Thoracic aorta (tissue), 2 donors: ENCODE measurements around the gene FAM8A1. TPM values are rescaled to one million over a fixed set of nuclear protein-coding genes. Genes with fewer than 3 reads are reported as not detected.

Experiments
- ATAC-seq: fragments of 150-250 bp; one replicate; pipeline ENCODE4 v1.8.0; 2017; ENCODE audit warnings: low read depth; ENCODE audit not compliant: insufficient number of reproducible peaks, low FRiP score
- DNase-seq: peaks from one replicate; pipeline ENCODE4 v3.0.0-alpha.2; 2020; ENCODE audit warnings: low spot score
- H3K27ac ChIP-seq, 2 donors: fragments of 200-600 bp; sonication (generic); 1 replicate in 1 of 2; 2 replicates in 1 of 2; pipeline ENCODE4 v1.5.1; 2016; ENCODE audit warnings: mild to moderate bottlenecking in 2 of 2, moderate library complexity in 2 of 2
- H3K27me3 ChIP-seq: fragments of 200-600 bp; sonication (generic); replicated peaks from 2 replicates; pipeline ENCODE4 v1.6.0; 2016; ENCODE audit warnings: mild to moderate bottlenecking; ENCODE audit not compliant: insufficient read depth
- H3K36me3 ChIP-seq: fragments of 200-600 bp; sonication (generic); one replicate; pipeline ENCODE4 v1.5.1; 2016
- H3K4me1 ChIP-seq, 2 donors: fragments of 200-600 bp; sonication (generic); 1 replicate in 1 of 2; 2 replicates in 1 of 2; pipeline versions ENCODE4 v1.5.1 to v1.6.0; 2016; ENCODE audit warnings: low read depth in 2 of 2, mild to moderate bottlenecking in 1 of 2; ENCODE audit not compliant: control insufficient read depth in 1 of 2
- H3K4me3 ChIP-seq: fragments of 200-600 bp; sonication (generic); 2 replicates; pipeline ENCODE4 v1.5.1; 2016; ENCODE audit warnings: mild to moderate bottlenecking
- H3K9me3 ChIP-seq: fragments of 200-600 bp; sonication (generic); 2 replicates; pipeline ENCODE4 v1.5.1; 2016
- total RNA-seq, 2 donors: library from RNA; depleted of rRNA; stranded (reverse); fragments of >200 nt; gene quantifications; one replicate each; pipeline versions ENCODE4 v1.1.0 to v1.2.3, GENCODE V29; 2016
- TF ChIP-seq, protein P1 (sequence below): fragments of 200-600 bp; sonication (generic); IDR thresholded peaks from one replicate; pipeline ENCODE4 v1.5.1; 2019; ENCODE audit warnings: antibody characterized with exemption

FAM8A1 gene
- total RNA-seq, 2 donors from 2014 or later: 36.4 to 38.6 TPM

DNA sequence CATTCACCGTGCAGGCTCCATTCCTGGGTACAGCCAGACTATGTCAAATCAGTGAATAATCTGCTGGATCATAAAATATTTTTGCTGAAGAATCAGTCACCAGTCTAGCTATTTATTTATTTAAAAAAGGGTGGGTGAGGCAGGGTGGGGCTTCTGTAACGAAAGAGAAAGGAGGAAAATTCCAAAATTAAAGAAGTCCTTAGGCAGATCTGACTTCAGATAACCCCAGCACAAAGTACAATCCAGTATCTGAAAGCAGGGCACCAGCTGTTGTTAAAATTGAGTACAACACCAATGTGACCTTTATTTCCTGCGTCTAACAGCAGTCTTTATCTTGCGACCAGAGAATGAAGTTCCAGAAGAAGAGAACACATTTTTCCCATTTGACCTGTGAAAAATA, 15.7 kb downstream of the FAM8A1 start:
- H3K27me3 ChIP-seq: no peaks in the 10 kb centered on the region
- peaks cover 10% of the 10 kb centered on the region for H3K36me3 ChIP-seq
- TF ChIP-seq, protein P1, sequence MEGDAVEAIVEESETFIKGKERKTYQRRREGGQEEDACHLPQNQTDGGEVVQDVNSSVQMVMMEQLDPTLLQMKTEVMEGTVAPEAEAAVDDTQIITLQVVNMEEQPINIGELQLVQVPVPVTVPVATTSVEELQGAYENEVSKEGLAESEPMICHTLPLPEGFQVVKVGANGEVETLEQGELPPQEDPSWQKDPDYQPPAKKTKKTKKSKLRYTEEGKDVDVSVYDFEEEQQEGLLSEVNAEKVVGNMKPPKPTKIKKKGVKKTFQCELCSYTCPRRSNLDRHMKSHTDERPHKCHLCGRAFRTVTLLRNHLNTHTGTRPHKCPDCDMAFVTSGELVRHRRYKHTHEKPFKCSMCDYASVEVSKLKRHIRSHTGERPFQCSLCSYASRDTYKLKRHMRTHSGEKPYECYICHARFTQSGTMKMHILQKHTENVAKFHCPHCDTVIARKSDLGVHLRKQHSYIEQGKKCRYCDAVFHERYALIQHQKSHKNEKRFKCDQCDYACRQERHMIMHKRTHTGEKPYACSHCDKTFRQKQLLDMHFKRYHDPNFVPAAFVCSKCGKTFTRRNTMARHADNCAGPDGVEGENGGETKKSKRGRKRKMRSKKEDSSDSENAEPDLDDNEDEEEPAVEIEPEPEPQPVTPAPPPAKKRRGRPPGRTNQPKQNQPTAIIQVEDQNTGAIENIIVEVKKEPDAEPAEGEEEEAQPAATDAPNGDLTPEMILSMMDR: no peak
- no peaks in the 10 kb centered on the region for H3K9me3 ChIP-seq
- H3K27ac ChIP-seq: no peak overlapping the region
- H3K4me3 ChIP-seq: no peak overlapping the region
- DNase-seq (no peak), ATAC-seq (no peak)
- no peaks in the 10 kb centered on the region for H3K4me1 ChIP-seq

DNA sequence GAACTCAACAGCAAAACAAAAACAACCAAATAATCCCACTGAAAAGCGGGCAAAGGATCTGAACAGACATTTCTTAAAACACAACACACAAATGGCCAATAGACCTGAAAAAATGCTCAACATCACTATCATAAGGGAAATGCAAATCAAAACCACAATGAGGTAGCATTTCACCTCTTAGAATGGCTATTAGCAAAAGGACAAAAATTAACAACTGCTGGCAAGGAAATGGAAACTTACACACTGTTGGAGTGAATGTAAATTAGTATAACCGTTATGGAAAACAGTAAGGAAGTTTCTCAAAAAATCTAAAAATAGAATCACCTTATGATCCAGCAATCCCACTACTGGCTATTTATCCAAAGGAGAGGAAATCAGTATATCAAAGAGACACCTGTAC, 20.9 kb downstream of the FAM8A1 start:
- no peak for ATAC-seq
- H3K4me1 ChIP-seq: no peaks in the 10 kb centered on the region
- H3K9me3 ChIP-seq: no peaks in the 10 kb centered on the region
- no peak overlapping the region for H3K4me3 ChIP-seq
- peaks cover 22% of the 10 kb centered on the region for H3K36me3 ChIP-seq
- no peak for DNase-seq
- no peaks in the 10 kb centered on the region for H3K27me3 ChIP-seq
- TF ChIP-seq, protein P1: no peak
- no peak overlapping the region for H3K27ac ChIP-seq

DNA sequence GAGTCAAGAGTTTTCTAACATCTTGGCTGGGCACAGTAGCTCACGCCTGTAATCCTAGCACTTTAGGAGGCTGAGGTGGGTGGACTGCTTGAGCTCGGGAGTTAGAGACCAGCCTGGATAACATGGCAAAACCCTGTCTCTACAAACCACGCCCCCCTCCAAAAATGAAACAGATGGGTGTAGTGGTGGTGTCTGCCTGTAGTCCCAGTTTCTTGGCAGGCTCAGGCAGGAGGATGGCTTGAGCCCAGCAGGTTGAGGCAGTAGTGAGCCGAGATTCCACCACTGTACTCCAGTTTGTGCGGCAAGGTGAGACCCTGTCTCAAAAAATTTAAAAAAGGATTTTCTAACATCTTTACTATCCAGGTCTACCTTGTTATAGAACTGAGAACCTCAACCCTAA, 22.0 kb downstream of the FAM8A1 start:
- no peak for ATAC-seq
- H3K4me3 ChIP-seq: no peak overlapping the region
- peaks cover 0 to 6% of the 10 kb centered on the region in 2 donors for H3K4me1 ChIP-seq
- H3K27me3 ChIP-seq: no peaks in the 10 kb centered on the region
- no peaks in the 10 kb centered on the region for H3K9me3 ChIP-seq
- TF ChIP-seq, protein P1: no peak
- H3K36me3 ChIP-seq: peaks cover 22% of the 10 kb centered on the region
- no peak for DNase-seq
- H3K27ac ChIP-seq: no peak overlapping the region

DNA sequence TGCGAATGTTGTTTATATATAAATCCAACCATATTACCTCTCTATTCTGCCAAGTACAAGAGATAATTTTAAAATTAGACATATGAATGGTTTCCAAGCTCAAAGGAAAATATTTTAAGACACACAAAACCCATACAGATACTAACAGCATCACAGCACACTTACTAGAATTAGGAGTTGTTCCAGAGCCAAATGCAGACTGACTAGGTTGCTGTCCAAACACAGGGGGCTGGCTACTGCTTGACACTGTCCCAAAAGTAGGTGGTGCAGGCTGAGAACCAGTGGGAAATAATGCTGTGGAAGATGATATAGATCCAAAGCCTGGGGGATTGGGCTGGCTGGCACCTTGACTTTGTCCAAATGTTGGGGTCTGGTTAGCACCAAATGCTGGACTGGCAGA, 24.3 kb downstream of the FAM8A1 start:
- H3K4me3 ChIP-seq: no peak overlapping the region
- TF ChIP-seq, protein P1: no peak
- peaks cover 0 to 11% of the 10 kb centered on the region in 2 donors for H3K4me1 ChIP-seq
- no peaks in the 10 kb centered on the region for H3K27me3 ChIP-seq
- peaks cover 24% of the 10 kb centered on the region for H3K36me3 ChIP-seq
- ATAC-seq: no peak
- no peak for DNase-seq
- H3K27ac ChIP-seq: no peak overlapping the region
- no peaks in the 10 kb centered on the region for H3K9me3 ChIP-seq

DNA sequence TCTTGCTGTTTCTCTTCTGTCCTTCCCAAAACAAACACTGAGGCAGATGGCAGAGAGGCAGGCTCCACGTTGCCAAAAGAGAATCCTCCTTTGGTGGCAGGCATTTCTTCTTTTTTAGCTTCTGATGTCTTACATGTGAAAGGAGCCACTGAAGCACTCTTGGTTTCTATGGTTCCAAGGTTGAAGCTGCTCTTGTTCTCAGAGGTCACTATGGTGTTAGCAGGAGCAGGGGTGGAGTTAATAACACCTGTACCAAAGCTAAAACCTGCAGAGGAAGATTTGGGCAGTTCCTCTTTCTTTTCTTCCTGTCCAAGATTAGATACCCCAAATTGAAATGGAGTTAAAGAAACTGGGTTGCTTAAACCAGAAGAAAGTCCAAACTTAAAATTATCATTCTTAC, 28.8 kb downstream of the FAM8A1 start:
- Histone ChIP-seq H3K27ac (no peak overlapping the region), H3K27me3 (no peaks in the 10 kb centered on the region), H3K36me3 (peaks cover 22% of the 10 kb centered on the region), H3K4me3 (no peak overlapping the region), H3K9me3 (no peaks in the 10 kb centered on the region), H3K4me1 (peaks cover 6 to 33% of the 10 kb centered on the region in 2 donors)
- TF ChIP-seq, protein P1: no peak
- ATAC-seq (no peak), DNase-seq (no peak)
